Lower leg skin (tissue), 3 donors: Measurements from ENCODE around the gene MATN1.

Source experiments
- POLR2A ChIP-seq, 2 donors: fragments of 450-650 bp; IDR thresholded peaks; one replicate each; pipeline ENCODE4 v1.6.1; 2016 to 2017; ENCODE audit warnings: antibody characterized with exemption in 2 of 2, mild to moderate bottlenecking in 1 of 2, moderate library complexity in 1 of 2
- TF ChIP-seq, protein P1 (sequence below), 3 donors: fragments of 450-650 bp; IDR thresholded peaks; one replicate each; pipeline ENCODE4 v1.5.1; 2016; ENCODE audit warnings: antibody characterized with exemption in 3 of 3, mild to moderate bottlenecking in 3 of 3, moderate library complexity in 2 of 3

DNA sequence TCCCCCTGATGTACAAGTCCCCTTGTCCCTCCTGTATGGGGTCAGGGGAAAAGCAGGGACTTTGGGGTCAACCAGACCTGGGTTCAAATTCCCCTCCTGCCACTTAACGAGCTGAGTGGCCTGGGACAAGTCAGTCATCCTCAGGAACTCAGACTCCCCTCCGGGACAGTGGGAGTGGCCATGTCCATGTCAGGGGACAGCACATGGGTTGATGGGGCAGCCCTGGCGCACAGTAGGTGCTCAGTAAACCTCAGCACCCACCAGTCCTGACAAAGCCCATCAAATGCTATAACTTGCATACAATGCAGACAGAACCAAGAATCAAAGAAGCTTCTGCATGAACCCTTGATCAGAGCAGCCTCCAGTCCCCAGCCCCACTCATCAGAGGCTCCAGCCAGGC lies 30.0 kb downstream of the MATN1 start:
- TF ChIP-seq, protein P1, sequence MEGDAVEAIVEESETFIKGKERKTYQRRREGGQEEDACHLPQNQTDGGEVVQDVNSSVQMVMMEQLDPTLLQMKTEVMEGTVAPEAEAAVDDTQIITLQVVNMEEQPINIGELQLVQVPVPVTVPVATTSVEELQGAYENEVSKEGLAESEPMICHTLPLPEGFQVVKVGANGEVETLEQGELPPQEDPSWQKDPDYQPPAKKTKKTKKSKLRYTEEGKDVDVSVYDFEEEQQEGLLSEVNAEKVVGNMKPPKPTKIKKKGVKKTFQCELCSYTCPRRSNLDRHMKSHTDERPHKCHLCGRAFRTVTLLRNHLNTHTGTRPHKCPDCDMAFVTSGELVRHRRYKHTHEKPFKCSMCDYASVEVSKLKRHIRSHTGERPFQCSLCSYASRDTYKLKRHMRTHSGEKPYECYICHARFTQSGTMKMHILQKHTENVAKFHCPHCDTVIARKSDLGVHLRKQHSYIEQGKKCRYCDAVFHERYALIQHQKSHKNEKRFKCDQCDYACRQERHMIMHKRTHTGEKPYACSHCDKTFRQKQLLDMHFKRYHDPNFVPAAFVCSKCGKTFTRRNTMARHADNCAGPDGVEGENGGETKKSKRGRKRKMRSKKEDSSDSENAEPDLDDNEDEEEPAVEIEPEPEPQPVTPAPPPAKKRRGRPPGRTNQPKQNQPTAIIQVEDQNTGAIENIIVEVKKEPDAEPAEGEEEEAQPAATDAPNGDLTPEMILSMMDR (IDR thresholded peaks at IDR 0.05), result no peak
- no peak for TF ChIP-seq POLR2A (IDR thresholded peaks at IDR 0.05)
